ENCODE data around the gene EGR4. TPM values are rescaled to one million over a fixed set of nuclear protein-coding genes. Genes with fewer than 3 reads are reported as not detected.

Gene EGR4
- polyA plus RNA-seq, 3 donors = 0.12 to 0.15 TPM; not detected in 1

DNA sequence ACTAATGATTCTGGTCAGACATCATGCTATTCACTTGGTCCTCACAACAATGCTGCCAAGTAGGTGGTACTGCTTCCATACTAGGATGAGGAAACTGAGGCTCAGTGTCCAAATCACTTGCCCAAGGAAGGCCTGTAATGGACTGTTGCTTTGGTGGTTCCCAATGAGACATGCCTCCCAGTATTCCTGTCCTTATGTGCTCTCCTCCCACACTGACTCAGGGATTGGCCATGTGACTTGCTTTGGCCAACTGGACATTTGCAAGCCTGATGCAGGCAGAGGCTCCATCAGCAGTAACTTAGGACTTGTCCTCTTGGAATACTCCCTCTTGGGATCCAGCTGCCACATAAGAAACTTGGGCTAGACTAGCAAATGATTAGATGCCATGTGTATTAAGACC is 12.1 kb downstream of the EGR4 start:
- Histone ChIP-seq H2AFZ (ENCODE audit: insufficient read depth, low read depth, low read length, poor library complexity, severe bottlenecking) (no peak overlapping the region), H3K4me2 (replicated peaks; ENCODE audit: extremely low read depth, low read length, poor library complexity, severe bottlenecking) (no peak overlapping the region), H3K4me1 (ENCODE audit: control insufficient read depth in 1 of 2, insufficient read depth in 2 of 2, low read length in 2 of 2) (peaks cover 27 to 32% of the 10 kb centered on the region in 2 donors), H3K27ac (ENCODE audit: low read depth in 1 of 2, low read length in 2 of 2) (no peak overlapping the region), H3K36me3 (replicated peaks in 1 of 2; ENCODE audit: control insufficient read depth in 1 of 2, insufficient read depth in 2 of 2, low read length in 2 of 2) (peaks cover 0 to 6% of the 10 kb centered on the region in 2 donors), H3K9me3 (replicated peaks in 1 of 2; ENCODE audit: control insufficient read depth in 1 of 2, insufficient read depth in 1 of 2, low read length in 2 of 2) (no peaks in the 10 kb centered on the region), H3K4me3 (replicated peaks in 1 of 3; ENCODE audit: low read depth in 2 of 3, low read length in 3 of 3) (no peak overlapping the region), H4K20me1 (ENCODE audit: insufficient read depth, low read length) (peaks cover 50% of the 10 kb centered on the region), H3K9ac (ENCODE audit: insufficient read depth, low read length, poor library complexity, severe bottlenecking) (no peak overlapping the region), H3K79me2 (ENCODE audit: insufficient read depth, low read length) (peaks cover 35% of the 10 kb centered on the region), H3K27me3 (ENCODE audit: control insufficient read depth in 2 of 2, insufficient read depth in 2 of 2, low read length in 2 of 2) (no peaks in the 10 kb centered on the region)
- peaks cover 0 to 1% (median 0%) of the 10 kb centered on the region in 7 donors for H3K9me3 Mint-ChIP-seq
- peaks cover 11 to 15% of the 10 kb centered on the region in 2 donors for H3K36me3 Mint-ChIP-seq
- intact Hi-C loops (cut with micrococcal nuclease) = no loop called here
- TF ChIP-seq, protein P1, sequence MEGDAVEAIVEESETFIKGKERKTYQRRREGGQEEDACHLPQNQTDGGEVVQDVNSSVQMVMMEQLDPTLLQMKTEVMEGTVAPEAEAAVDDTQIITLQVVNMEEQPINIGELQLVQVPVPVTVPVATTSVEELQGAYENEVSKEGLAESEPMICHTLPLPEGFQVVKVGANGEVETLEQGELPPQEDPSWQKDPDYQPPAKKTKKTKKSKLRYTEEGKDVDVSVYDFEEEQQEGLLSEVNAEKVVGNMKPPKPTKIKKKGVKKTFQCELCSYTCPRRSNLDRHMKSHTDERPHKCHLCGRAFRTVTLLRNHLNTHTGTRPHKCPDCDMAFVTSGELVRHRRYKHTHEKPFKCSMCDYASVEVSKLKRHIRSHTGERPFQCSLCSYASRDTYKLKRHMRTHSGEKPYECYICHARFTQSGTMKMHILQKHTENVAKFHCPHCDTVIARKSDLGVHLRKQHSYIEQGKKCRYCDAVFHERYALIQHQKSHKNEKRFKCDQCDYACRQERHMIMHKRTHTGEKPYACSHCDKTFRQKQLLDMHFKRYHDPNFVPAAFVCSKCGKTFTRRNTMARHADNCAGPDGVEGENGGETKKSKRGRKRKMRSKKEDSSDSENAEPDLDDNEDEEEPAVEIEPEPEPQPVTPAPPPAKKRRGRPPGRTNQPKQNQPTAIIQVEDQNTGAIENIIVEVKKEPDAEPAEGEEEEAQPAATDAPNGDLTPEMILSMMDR (IDR thresholded peaks at IDR 0.05) = no peak
- no peak overlapping the region for H3K4me3 Mint-ChIP-seq
- H3K27ac Mint-ChIP-seq = no peak overlapping the region
- peaks cover 30% of the 10 kb centered on the region for H3K4me1 Mint-ChIP-seq
- no peak for DNase-seq
- no peaks in the 10 kb centered on the region for H3K27me3 Mint-ChIP-seq (ENCODE audit: low read depth in 3 of 3)

DNA sequence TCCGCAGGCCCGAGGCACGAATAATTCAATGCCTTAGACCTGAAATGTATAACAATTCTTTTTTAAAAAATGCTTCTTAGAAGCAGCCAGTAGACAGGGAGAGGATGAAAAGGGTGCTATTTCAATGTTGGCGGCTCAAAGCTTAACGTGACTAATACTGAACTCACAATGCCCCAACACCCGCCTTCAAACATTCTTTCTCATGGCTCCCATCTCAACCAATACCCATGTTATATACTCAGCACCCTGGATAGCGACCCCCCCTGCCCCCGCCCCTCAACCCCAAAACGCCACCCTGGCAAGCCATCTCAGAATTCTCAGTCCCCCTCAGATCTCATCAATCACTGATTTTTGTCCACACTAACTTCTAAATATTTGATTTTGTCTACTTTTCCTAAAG is 13.5 kb downstream of the EGR4 start:
- Histone ChIP-seq H3K79me2 (ENCODE audit: insufficient read depth, low read length) (peaks cover 35% of the 10 kb centered on the region), H3K27ac (ENCODE audit: low read depth in 1 of 2, low read length in 2 of 2) (no peak overlapping the region), H3K27me3 (ENCODE audit: control insufficient read depth in 2 of 2, insufficient read depth in 2 of 2, low read length in 2 of 2) (no peaks in the 10 kb centered on the region), H3K9ac (ENCODE audit: insufficient read depth, low read length, poor library complexity, severe bottlenecking) (no peak overlapping the region), H4K20me1 (ENCODE audit: insufficient read depth, low read length) (peaks cover 57% of the 10 kb centered on the region), H3K4me1 (ENCODE audit: control insufficient read depth in 1 of 2, insufficient read depth in 2 of 2, low read length in 2 of 2) (peaks cover 13 to 18% of the 10 kb centered on the region in 2 donors), H3K9me3 (replicated peaks in 1 of 2; ENCODE audit: control insufficient read depth in 1 of 2, insufficient read depth in 1 of 2, low read length in 2 of 2) (no peaks in the 10 kb centered on the region), H3K4me3 (replicated peaks in 1 of 3; ENCODE audit: low read depth in 2 of 3, low read length in 3 of 3) (no peak overlapping the region), H3K4me2 (replicated peaks; ENCODE audit: extremely low read depth, low read length, poor library complexity, severe bottlenecking) (no peak overlapping the region), H3K36me3 (replicated peaks in 1 of 2; ENCODE audit: control insufficient read depth in 1 of 2, insufficient read depth in 2 of 2, low read length in 2 of 2) (peaks cover 0 to 6% of the 10 kb centered on the region in 2 donors), H2AFZ (ENCODE audit: insufficient read depth, low read depth, low read length, poor library complexity, severe bottlenecking) (no peak overlapping the region)
- H3K4me1 Mint-ChIP-seq = peaks cover 16% of the 10 kb centered on the region
- DNase-seq = no peak
- 86% methylated on average over 4 of the region's 9 CpGs for WGBS (ENCODE audit: insufficient coverage)
- H3K27ac Mint-ChIP-seq = no peak overlapping the region
- H3K27me3 Mint-ChIP-seq (ENCODE audit: low read depth in 3 of 3) = no peaks in the 10 kb centered on the region
- intact Hi-C loops (cut with micrococcal nuclease) = no loop called here
- peaks cover 0 to 1% (median 0%) of the 10 kb centered on the region in 7 donors for H3K9me3 Mint-ChIP-seq
- no peak overlapping the region for H3K4me3 Mint-ChIP-seq
- TF ChIP-seq, protein P1 (IDR thresholded peaks at IDR 0.05) = no peak
- peaks cover 11 to 15% of the 10 kb centered on the region in 2 donors for H3K36me3 Mint-ChIP-seq
